ENCODE measurements around the gene FBXO45. TPM values are rescaled to one million over a fixed set of nuclear protein-coding genes. Genes with fewer than 3 reads are reported as not detected.

FBXO45 gene
- total RNA-seq, 2 donors from 2014 or later: 15.9 to 16.4 TPM

DNA sequence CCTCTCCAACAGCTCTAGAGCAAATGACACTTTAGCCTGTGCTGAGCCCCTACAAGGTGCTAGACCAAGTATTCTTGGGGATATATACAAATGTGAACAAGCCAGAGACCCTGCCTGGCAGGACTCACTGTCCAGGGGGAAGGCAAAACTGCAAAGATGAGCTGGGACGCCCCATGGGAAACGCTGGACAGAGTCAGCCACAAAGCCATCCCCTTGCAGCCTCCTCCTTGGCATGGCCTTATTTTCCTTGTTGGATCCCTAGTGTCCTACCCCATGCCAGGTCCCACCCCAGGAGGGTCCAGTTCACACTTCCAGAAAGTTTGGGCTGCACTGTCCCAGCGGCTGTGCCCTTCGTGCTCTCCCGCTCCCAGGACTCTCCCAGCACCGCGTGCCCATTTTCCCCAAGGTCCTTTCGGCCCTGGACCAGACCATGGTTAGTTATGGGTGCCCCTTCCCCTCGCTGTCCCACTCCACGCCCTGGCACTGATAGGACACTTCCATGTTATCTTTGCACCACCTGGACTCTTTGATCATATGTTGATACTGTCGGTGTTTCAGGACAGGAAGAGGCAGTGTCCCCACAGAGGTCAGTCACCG lies 65.2 kb downstream of the FBXO45 start:
- no peaks in the 10 kb centered on the region for H3K9me3 ChIP-seq (ENCODE audit: control insufficient read depth, low read length)
- no peaks in the 10 kb centered on the region for H3K36me3 Mint-ChIP-seq (ENCODE audit: low read depth)
- H3K9ac ChIP-seq (ENCODE audit: extremely low read depth, low read length, poor library complexity, severe bottlenecking): peak overlapping the region; percentile 77
- peaks cover 17% of the 10 kb centered on the region for H3K27me3 Mint-ChIP-seq (ENCODE audit: insufficient read depth)
- peak overlapping the region; percentile 80 for H3K4me3 Mint-ChIP-seq
- peaks cover 3% of the 10 kb centered on the region for H3K27me3 ChIP-seq (ENCODE audit: control insufficient read depth, insufficient read depth, low read length, poor library complexity, severe bottlenecking)
- H3K36me3 ChIP-seq (ENCODE audit: control insufficient read depth, insufficient read depth, low read length): no peaks in the 10 kb centered on the region
- WGBS, 2 experiments (ENCODE audit: insufficient coverage in 1 of 2, insufficient read length in 1 of 2): 97 to 98% methylated on average over 12 of the region's 12 CpGs
- H3K9me3 Mint-ChIP-seq: no peaks in the 10 kb centered on the region
- peak; percentile 47 for DNase-seq
- H3K27ac Mint-ChIP-seq: peak overlapping the region; percentile 97
- no peak overlapping the region for H3K4me3 ChIP-seq (ENCODE audit: low read length)
- H3K27ac ChIP-seq (ENCODE audit: low read depth, low read length): peak overlapping the region; percentile 36
- TF ChIP-seq CTCF (conservative IDR thresholded peaks at IDR 0.05): no peak
- peaks cover 16% of the 10 kb centered on the region for H3K4me1 Mint-ChIP-seq
- no peaks in the 10 kb centered on the region for H3K4me1 ChIP-seq (ENCODE audit: control insufficient read depth, insufficient read depth, low read length)

- no peaks in the 10 kb centered on the region for H3K4me1 ChIP-seq (ENCODE audit: control insufficient read depth, insufficient read depth, low read length)
- Mint-ChIP-seq H3K27ac (no peak overlapping the region), H3K4me1 (peaks cover 20% of the 10 kb centered on the region), H3K27me3 (ENCODE audit: insufficient read depth) (peaks cover 22% of the 10 kb centered on the region), H3K9me3 (no peaks in the 10 kb centered on the region), H3K4me3 (no peak overlapping the region), H3K36me3 (ENCODE audit: low read depth) (no peaks in the 10 kb centered on the region)
- DNase-seq: no peak
- H3K27ac ChIP-seq (ENCODE audit: low read depth, low read length): no peak overlapping the region
- 90 to 95% methylated on average over 6 to 10 of the region's 10 CpGs for WGBS, 2 experiments (ENCODE audit: insufficient coverage in 1 of 2, insufficient read length in 1 of 2)
- H3K27me3 ChIP-seq (ENCODE audit: control insufficient read depth, insufficient read depth, low read length, poor library complexity, severe bottlenecking): peaks cover 9% of the 10 kb centered on the region
- no peaks in the 10 kb centered on the region for H3K36me3 ChIP-seq (ENCODE audit: control insufficient read depth, insufficient read depth, low read length)
- no peak for TF ChIP-seq CTCF (conservative IDR thresholded peaks at IDR 0.05)
- no peak overlapping the region for H3K4me3 ChIP-seq (ENCODE audit: low read length)
- H3K9ac ChIP-seq (ENCODE audit: extremely low read depth, low read length, poor library complexity, severe bottlenecking): no peak overlapping the region
- H3K9me3 ChIP-seq (ENCODE audit: control insufficient read depth, low read length): no peaks in the 10 kb centered on the region
Measured at GRCh38 chr3:196634224-196634623, 65.8 kb downstream of the FBXO45 start.

DNA sequence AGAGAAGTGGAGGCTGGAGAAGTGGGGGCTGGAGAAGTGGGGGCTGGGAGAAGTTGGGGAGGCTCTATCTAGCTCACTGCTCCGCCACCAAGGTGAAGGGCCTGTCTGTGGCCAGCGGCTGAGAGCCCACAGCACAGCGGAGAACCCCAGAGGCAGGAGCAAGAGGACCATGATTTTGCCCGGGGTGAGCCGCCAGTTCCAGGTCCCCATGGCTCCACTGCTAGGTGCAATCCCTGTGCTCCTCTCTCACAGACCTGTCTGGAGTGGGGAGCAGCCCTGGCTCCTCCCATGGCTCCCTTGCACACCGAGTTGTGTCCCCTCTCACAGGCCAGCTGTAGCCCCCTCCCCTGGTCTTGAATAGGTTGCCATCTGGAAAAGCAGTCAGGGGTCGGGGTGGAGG lies 66.4 kb downstream of the FBXO45 start:
- H3K27me3 ChIP-seq (ENCODE audit: control insufficient read depth, insufficient read depth, low read length, poor library complexity, severe bottlenecking): peaks cover 14% of the 10 kb centered on the region
- Mint-ChIP-seq H3K4me3 (no peak overlapping the region), H3K4me1 (peaks cover 20% of the 10 kb centered on the region), H3K36me3 (ENCODE audit: low read depth) (no peaks in the 10 kb centered on the region), H3K27me3 (ENCODE audit: insufficient read depth) (peaks cover 24% of the 10 kb centered on the region), H3K27ac (no peak overlapping the region), H3K9me3 (no peaks in the 10 kb centered on the region)
- H3K4me1 ChIP-seq (ENCODE audit: control insufficient read depth, insufficient read depth, low read length): no peaks in the 10 kb centered on the region
- WGBS, 2 experiments (ENCODE audit: insufficient coverage in 1 of 2, insufficient read length in 1 of 2): 90 to 100% methylated on average over 1 to 7 of the region's 7 CpGs
- H3K9me3 ChIP-seq (ENCODE audit: control insufficient read depth, low read length): no peaks in the 10 kb centered on the region
- DNase-seq: peak; percentile 46
- no peak overlapping the region for H3K4me3 ChIP-seq (ENCODE audit: low read length)
- H3K9ac ChIP-seq (ENCODE audit: extremely low read depth, low read length, poor library complexity, severe bottlenecking): no peak overlapping the region
- TF ChIP-seq CTCF (conservative IDR thresholded peaks at IDR 0.05): no peak
- no peaks in the 10 kb centered on the region for H3K36me3 ChIP-seq (ENCODE audit: control insufficient read depth, insufficient read depth, low read length)
- H3K27ac ChIP-seq (ENCODE audit: low read depth, low read length): no peak overlapping the region
